GM23338 (cell line): Measurements from ENCODE around the gene LHX1. TPM values are rescaled to one million over a fixed set of nuclear protein-coding genes. Genes with fewer than 3 reads are reported as not detected.

ENCODE experiments used
- ATAC-seq: fragments of 200-7000 bp; cut with Tn5 transposase; 3 replicates; pipeline ENCODE4 v1.9.1; 2020
- DNase-seq: peaks from one replicate; pipeline ENCODE4 v3.0.0-alpha.2; 2015; ENCODE audit warnings: low spot score
- H2AFZ ChIP-seq: fragments of 200-600 bp; sonication (generic); 2 replicates; pipeline ENCODE4 v1.8.0; 2016; ENCODE audit warnings: antibody characterized with exemption, mild to moderate bottlenecking, moderate library complexity
- H3F3A ChIP-seq: fragments of 200-600 bp; sonication (generic); replicated peaks from 2 replicates; pipeline ENCODE4 v1.8.0; 2017; ENCODE audit warnings: antibody characterized with exemption, mixed run types, low read depth
- H3K27ac ChIP-seq: fragments of 200-600 bp; sonication (generic); 2 replicates; pipeline ENCODE4 v1.6.1; 2016; ENCODE audit warnings: low read depth
- H3K27me3 ChIP-seq: fragments of 200-600 bp; sonication (generic); 2 replicates; pipeline ENCODE4 v1.8.0; 2016; ENCODE audit warnings: mild to moderate bottlenecking, mixed run types, moderate library complexity; ENCODE audit not compliant: insufficient read depth
- H3K36me3 ChIP-seq: fragments of 200-600 bp; sonication (generic); 2 replicates; pipeline ENCODE4 v1.8.0; 2016; ENCODE audit warnings: mild to moderate bottlenecking; ENCODE audit not compliant: insufficient read depth
- H3K4me1 ChIP-seq: fragments of 200-600 bp; sonication (generic); 2 replicates; pipeline ENCODE4 v1.8.0; 2016; ENCODE audit warnings: mild to moderate bottlenecking, moderate library complexity; ENCODE audit not compliant: insufficient read depth
- H3K4me2 ChIP-seq: fragments of 200-600 bp; sonication (generic); 2 replicates; pipeline ENCODE4 v1.7.1; 2017; ENCODE audit warnings: mixed run types
- H3K4me3 ChIP-seq: fragments of 200-600 bp; sonication (generic); 2 replicates; pipeline ENCODE4 v1.6.1; 2016; ENCODE audit warnings: mixed run types
- H3K79me2 ChIP-seq: fragments of 200-600 bp; sonication (generic); replicated peaks from 2 replicates; pipeline ENCODE4 v1.8.0; 2017; ENCODE audit warnings: mild to moderate bottlenecking; ENCODE audit not compliant: insufficient read depth
- H3K9me2 ChIP-seq: fragments of 200-600 bp; sonication (generic); 2 replicates; pipeline ENCODE4 v1.8.0; 2017; ENCODE audit not compliant: insufficient read depth
- H4K20me1 ChIP-seq: fragments of 200-600 bp; sonication (generic); replicated peaks from 2 replicates; pipeline ENCODE4 v1.8.0; 2017; ENCODE audit warnings: mild to moderate bottlenecking; ENCODE audit not compliant: insufficient read depth
- H3K27ac Mint-ChIP-seq: 2 replicates; pipeline ENCODE4 v1.8.0; 2020; ENCODE audit warnings: inconsistent platforms, mild to moderate bottlenecking, moderate library complexity, mixed read lengths
- H3K27me3 Mint-ChIP-seq: 3 replicates; pipeline ENCODE4 v1.8.0; 2022; ENCODE audit warnings: low read depth, mild to moderate bottlenecking, moderate library complexity, mixed read lengths, inconsistent platforms; ENCODE audit not compliant: insufficient read depth, poor library complexity
- H3K36me3 Mint-ChIP-seq: 3 replicates; pipeline ENCODE4 v1.8.0; 2021; ENCODE audit warnings: low read depth, mild to moderate bottlenecking, inconsistent platforms, moderate library complexity, mixed read lengths
- H3K4me1 Mint-ChIP-seq: 3 replicates; pipeline ENCODE4 v1.8.0; 2020; ENCODE audit warnings: mild to moderate bottlenecking, inconsistent platforms, mixed read lengths
- H3K4me3 Mint-ChIP-seq: 3 replicates; pipeline ENCODE4 v1.8.0; 2021; ENCODE audit warnings: moderate library complexity, mild to moderate bottlenecking, inconsistent platforms, mixed read lengths
- H3K9me3 Mint-ChIP-seq: 3 replicates; pipeline ENCODE4 v1.8.0; 2020; ENCODE audit warnings: moderate library complexity, mild to moderate bottlenecking, inconsistent platforms, mixed read lengths
- CREB1 ChIP-seq: fragments of 250-450 bp; sonication (Bioruptor Pico); IDR thresholded peaks from 2 replicates; pipeline ENCODE4 v1.5.0; 2020; ENCODE audit warnings: low read depth, mild to moderate bottlenecking, moderate library complexity
- CTCF ChIP-seq, 2 experiments: fragments of 200-600 bp in 1 of 2; sonication (generic) in 1 of 2; conservative IDR thresholded peaks; 2 replicates each; pipeline versions ENCODE4 v1.5.1 to v1.6.1; 2016 to 2017; ENCODE audit warnings: antibody characterized with exemption in 2 of 2, low read depth in 2 of 2, mild to moderate bottlenecking in 2 of 2, moderate library complexity in 1 of 2
- ETS1 ChIP-seq: IDR thresholded peaks from 2 replicates; pipeline ENCODE4 v1.6.1; 2016; ENCODE audit warnings: antibody characterized with exemption
- EZH2 ChIP-seq: fragments of 200-600 bp; sonication (generic); IDR thresholded peaks from one replicate; pipeline ENCODE4 v1.8.0; 2017; ENCODE audit warnings: antibody characterized with exemption, mild to moderate bottlenecking, low read depth; ENCODE audit not compliant: unreplicated experiment
- EZH2phosphoT487 ChIP-seq: fragments of 200-600 bp; sonication (generic); IDR thresholded peaks from one replicate; pipeline ENCODE4 v1.8.1; 2018; ENCODE audit warnings: antibody characterized with exemption; ENCODE audit not compliant: unreplicated experiment
- JUNB ChIP-seq: IDR thresholded peaks from one replicate; pipeline ENCODE4 v1.6.1; 2016; ENCODE audit warnings: antibody characterized with exemption; ENCODE audit not compliant: unreplicated experiment
- NANOG ChIP-seq: IDR thresholded peaks from 2 replicates; pipeline ENCODE4 v1.6.1; 2016; ENCODE audit warnings: antibody characterized with exemption, borderline replicate concordance
- POLR2AphosphoS5 ChIP-seq: IDR thresholded peaks from 2 replicates; pipeline ENCODE4 v1.6.1; 2016; ENCODE audit warnings: antibody characterized with exemption, low read depth
- REST ChIP-seq: IDR thresholded peaks from one replicate; pipeline ENCODE4 v1.6.1; 2018; ENCODE audit warnings: antibody characterized with exemption; ENCODE audit not compliant: unreplicated experiment
- STAT1 ChIP-seq: IDR thresholded peaks from one replicate; pipeline ENCODE4 v1.6.1; 2016; ENCODE audit warnings: antibody characterized with exemption; ENCODE audit not compliant: unreplicated experiment
- ZNF114 ChIP-seq: fragments of 250-450 bp; sonication (Bioruptor Pico); IDR thresholded peaks from 2 replicates; pipeline ENCODE4 v1.5.0; 2020; ENCODE audit warnings: mild to moderate bottlenecking, moderate library complexity
- ZNF331 ChIP-seq: fragments of 250-450 bp; sonication (Bioruptor Pico); IDR thresholded peaks from 2 replicates; pipeline ENCODE4 v1.5.0; 2020; ENCODE audit warnings: low read depth, mild to moderate bottlenecking, moderate library complexity
- ZNF462 ChIP-seq: fragments of 250-450 bp; sonication (Bioruptor Pico); IDR thresholded peaks from 2 replicates; pipeline ENCODE4 v1.5.0; 2020; ENCODE audit warnings: mild to moderate bottlenecking, moderate library complexity
- polyA plus RNA-seq: library from polyadenylated mRNA; unstranded; fragments of >200 nt; fragmentation: Nextera tagmentation; extraction: Ambion mirVana; gene quantifications from 2 replicates; pipeline ENCODE4 v1.2.1, GENCODE V29; 2016
- total RNA-seq: library from RNA; depleted of rRNA; stranded (reverse); fragments of >200 nt; shearing (Covaris generic); gene quantifications from 2 replicates; pipeline ENCODE4 v1.2.3, GENCODE V29; 2014

The LHX1 gene
- total and polyA plus RNA-seq, 2 experiments from 2014 or later, result 0.52 to 0.74 TPM

GRCh38 chr17:36932694-36933511 lies 4.4 kb upstream of the LHX1 start:
- Histone ChIP-seq H3K4me2 (peak overlapping the region; percentile 95), H3F3A (peaks cover 40% of the 10 kb centered on the region), H3K27ac (no peak overlapping the region), H4K20me1 (peaks cover 5% of the 10 kb centered on the region), H3K36me3 (no peaks in the 10 kb centered on the region), H3K4me3 (peak overlapping the region; percentile 84), H2AFZ (no peak overlapping the region), H3K4me1 (peaks cover 76% of the 10 kb centered on the region), H3K9me2 (no peaks in the 10 kb centered on the region), H3K79me2 (no peaks in the 10 kb centered on the region), H3K27me3 (peaks cover 100% of the 10 kb centered on the region)
- H3K9me3 Mint-ChIP-seq, result peaks cover 3% of the 10 kb centered on the region; the same call in 2 of the 3 replicates
- peak; percentile 52 for DNase-seq
- no peak overlapping the region for H3K27ac Mint-ChIP-seq
- peak overlapping the region; percentile 80 for H3K4me3 Mint-ChIP-seq
- H3K27me3 Mint-ChIP-seq, result peaks cover 93% of the 10 kb centered on the region
- H3K36me3 Mint-ChIP-seq, result no peaks in the 10 kb centered on the region
- ATAC-seq, result no peak
- peaks cover 75% of the 10 kb centered on the region for H3K4me1 Mint-ChIP-seq
- no peak for TF ChIP-seq STAT1
- no peak for TF ChIP-seq NANOG
- no peak for TF ChIP-seq CREB1 (CRISPR knock-in tag)
- TF ChIP-seq ZNF114 (CRISPR knock-in tag), result no peak
- TF ChIP-seq REST, result no peak
- no peak for TF ChIP-seq JUNB
- peak; percentile 58 for TF ChIP-seq EZH2phosphoT487
- TF ChIP-seq EZH2, result peak; percentile 99
- no peak for TF ChIP-seq CTCF (conservative IDR thresholded peaks at IDR 0.05; ENCODE audit: low read depth in 2 of 2)
- TF ChIP-seq ZNF331 (CRISPR knock-in tag), result no peak
- no peak for TF ChIP-seq POLR2AphosphoS5
- TF ChIP-seq ETS1, result no peak
- TF ChIP-seq ZNF462 (CRISPR knock-in tag), result no peak
